LNCaP clone FGC (cell line): Measurements from ENCODE around the gene ACSF2.

ENCODE experiments used
- DNase-seq: peaks from one replicate; pipeline ENCODE4 v3.0.0-alpha.2; 2011; ENCODE audit warnings: low read depth
- H3K4me3 ChIP-seq: 2 replicates; pipeline ENCODE4 v1.5.1; 2011; ENCODE audit warnings: mild to moderate bottlenecking, low read depth, low read length, control low read depth
- CTCF ChIP-seq: IDR thresholded peaks from 2 replicates; pipeline ENCODE4 v1.5.1; 2012; ENCODE audit warnings: mild to moderate bottlenecking; ENCODE audit not compliant: control insufficient read depth, insufficient read depth; ENCODE audit errors: extremely low read depth

Gene ACSF2

GRCh38 chr17:50476545-50477315, 50.7 kb downstream of the ACSF2 start:
- H3K4me3 ChIP-seq = no peak overlapping the region
- TF ChIP-seq CTCF = no peak
- DNase-seq = no peak

- H3K4me3 ChIP-seq = peak overlapping the region; percentile 70
- no peak for TF ChIP-seq CTCF
- DNase-seq = no peak
Observed at GRCh38 chr17:50477976-50478375, 52.0 kb downstream of the ACSF2 start.

- peak; percentile 61 for TF ChIP-seq CTCF
- H3K4me3 ChIP-seq = peak within 1 kb of the TSS; percentile 70
- DNase-seq = peak; percentile 69
Observed at GRCh38 chr17:50478391-50479381, 52.7 kb downstream of the ACSF2 start, which contains the start of gene RSAD1. RSAD1 (plus strand) TSS chr17:50478860; CDS start chr17:50478885, 25 bp downstream.

GRCh38 chr17:50479522-50480141, 53.6 kb downstream of the ACSF2 start:
- DNase-seq = peak; percentile 58
- peak; percentile 77 for TF ChIP-seq CTCF
- peak overlapping the region; percentile 70 for H3K4me3 ChIP-seq

GRCh38 chr17:50480142-50480764, 54.2 kb downstream of the ACSF2 start:
- TF ChIP-seq CTCF = no peak
- peak overlapping the region; percentile 70 for H3K4me3 ChIP-seq
- DNase-seq = no peak

- TF ChIP-seq CTCF = no peak
- H3K4me3 ChIP-seq = no peak overlapping the region
- DNase-seq = no peak
Observed at GRCh38 chr17:50480854-50481490, 55.0 kb downstream of the ACSF2 start.
